ENCODE results near the gene PPP2R1B. TPM values are rescaled to one million over a fixed set of nuclear protein-coding genes. Genes with fewer than 3 reads are reported as not detected.

Gene PPP2R1B
- total and polyA plus RNA-seq, 2 of the 8 experiments (the other 6 are each of a cell fraction or from before 2014, with no cell fraction given), result 25.8 to 87.0 TPM

- TF ChIP-seq, protein P1, sequence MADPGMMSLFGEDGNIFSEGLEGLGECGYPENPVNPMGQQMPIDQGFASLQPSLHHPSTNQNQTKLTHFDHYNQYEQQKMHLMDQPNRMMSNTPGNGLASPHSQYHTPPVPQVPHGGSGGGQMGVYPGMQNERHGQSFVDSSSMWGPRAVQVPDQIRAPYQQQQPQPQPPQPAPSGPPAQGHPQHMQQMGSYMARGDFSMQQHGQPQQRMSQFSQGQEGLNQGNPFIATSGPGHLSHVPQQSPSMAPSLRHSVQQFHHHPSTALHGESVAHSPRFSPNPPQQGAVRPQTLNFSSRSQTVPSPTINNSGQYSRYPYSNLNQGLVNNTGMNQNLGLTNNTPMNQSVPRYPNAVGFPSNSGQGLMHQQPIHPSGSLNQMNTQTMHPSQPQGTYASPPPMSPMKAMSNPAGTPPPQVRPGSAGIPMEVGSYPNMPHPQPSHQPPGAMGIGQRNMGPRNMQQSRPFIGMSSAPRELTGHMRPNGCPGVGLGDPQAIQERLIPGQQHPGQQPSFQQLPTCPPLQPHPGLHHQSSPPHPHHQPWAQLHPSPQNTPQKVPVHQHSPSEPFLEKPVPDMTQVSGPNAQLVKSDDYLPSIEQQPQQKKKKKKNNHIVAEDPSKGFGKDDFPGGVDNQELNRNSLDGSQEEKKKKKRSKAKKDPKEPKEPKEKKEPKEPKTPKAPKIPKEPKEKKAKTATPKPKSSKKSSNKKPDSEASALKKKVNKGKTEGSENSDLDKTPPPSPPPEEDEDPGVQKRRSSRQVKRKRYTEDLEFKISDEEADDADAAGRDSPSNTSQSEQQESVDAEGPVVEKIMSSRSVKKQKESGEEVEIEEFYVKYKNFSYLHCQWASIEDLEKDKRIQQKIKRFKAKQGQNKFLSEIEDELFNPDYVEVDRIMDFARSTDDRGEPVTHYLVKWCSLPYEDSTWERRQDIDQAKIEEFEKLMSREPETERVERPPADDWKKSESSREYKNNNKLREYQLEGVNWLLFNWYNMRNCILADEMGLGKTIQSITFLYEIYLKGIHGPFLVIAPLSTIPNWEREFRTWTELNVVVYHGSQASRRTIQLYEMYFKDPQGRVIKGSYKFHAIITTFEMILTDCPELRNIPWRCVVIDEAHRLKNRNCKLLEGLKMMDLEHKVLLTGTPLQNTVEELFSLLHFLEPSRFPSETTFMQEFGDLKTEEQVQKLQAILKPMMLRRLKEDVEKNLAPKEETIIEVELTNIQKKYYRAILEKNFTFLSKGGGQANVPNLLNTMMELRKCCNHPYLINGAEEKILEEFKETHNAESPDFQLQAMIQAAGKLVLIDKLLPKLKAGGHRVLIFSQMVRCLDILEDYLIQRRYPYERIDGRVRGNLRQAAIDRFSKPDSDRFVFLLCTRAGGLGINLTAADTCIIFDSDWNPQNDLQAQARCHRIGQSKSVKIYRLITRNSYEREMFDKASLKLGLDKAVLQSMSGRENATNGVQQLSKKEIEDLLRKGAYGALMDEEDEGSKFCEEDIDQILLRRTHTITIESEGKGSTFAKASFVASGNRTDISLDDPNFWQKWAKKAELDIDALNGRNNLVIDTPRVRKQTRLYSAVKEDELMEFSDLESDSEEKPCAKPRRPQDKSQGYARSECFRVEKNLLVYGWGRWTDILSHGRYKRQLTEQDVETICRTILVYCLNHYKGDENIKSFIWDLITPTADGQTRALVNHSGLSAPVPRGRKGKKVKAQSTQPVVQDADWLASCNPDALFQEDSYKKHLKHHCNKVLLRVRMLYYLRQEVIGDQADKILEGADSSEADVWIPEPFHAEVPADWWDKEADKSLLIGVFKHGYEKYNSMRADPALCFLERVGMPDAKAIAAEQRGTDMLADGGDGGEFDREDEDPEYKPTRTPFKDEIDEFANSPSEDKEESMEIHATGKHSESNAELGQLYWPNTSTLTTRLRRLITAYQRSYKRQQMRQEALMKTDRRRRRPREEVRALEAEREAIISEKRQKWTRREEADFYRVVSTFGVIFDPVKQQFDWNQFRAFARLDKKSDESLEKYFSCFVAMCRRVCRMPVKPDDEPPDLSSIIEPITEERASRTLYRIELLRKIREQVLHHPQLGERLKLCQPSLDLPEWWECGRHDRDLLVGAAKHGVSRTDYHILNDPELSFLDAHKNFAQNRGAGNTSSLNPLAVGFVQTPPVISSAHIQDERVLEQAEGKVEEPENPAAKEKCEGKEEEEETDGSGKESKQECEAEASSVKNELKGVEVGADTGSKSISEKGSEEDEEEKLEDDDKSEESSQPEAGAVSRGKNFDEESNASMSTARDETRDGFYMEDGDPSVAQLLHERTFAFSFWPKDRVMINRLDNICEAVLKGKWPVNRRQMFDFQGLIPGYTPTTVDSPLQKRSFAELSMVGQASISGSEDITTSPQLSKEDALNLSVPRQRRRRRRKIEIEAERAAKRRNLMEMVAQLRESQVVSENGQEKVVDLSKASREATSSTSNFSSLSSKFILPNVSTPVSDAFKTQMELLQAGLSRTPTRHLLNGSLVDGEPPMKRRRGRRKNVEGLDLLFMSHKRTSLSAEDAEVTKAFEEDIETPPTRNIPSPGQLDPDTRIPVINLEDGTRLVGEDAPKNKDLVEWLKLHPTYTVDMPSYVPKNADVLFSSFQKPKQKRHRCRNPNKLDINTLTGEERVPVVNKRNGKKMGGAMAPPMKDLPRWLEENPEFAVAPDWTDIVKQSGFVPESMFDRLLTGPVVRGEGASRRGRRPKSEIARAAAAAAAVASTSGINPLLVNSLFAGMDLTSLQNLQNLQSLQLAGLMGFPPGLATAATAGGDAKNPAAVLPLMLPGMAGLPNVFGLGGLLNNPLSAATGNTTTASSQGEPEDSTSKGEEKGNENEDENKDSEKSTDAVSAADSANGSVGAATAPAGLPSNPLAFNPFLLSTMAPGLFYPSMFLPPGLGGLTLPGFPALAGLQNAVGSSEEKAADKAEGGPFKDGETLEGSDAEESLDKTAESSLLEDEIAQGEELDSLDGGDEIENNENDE (IDR thresholded peaks at IDR 0.05; ENCODE audit: insufficient replicate concordance, low read length), result no peak
- TF ChIP-seq EGR1 (IDR thresholded peaks at IDR 0.05; ENCODE audit: borderline replicate concordance, low read depth, low read length) (no peak), RFX5 (IDR thresholded peaks at IDR 0.05; ENCODE audit: borderline replicate concordance, low read depth, low read length) (no peak), RXRA (IDR thresholded peaks at IDR 0.05; ENCODE audit: insufficient read depth, low read depth, low read length) (no peak)
Observed at GRCh38 chr11:111772535-111772934, 6.3 kb upstream of the PPP2R1B start (continued).

Data from H1 (cell line).